HepG2 (cell line): ENCODE measurements around the gene GPRIN1. TPM values are rescaled to one million over a fixed set of nuclear protein-coding genes. Genes with fewer than 3 reads are reported as not detected.

ENCODE experiments used
- CAMTA2 ChIP-seq: sonication (generic); formaldehyde crosslinking; IDR thresholded peaks from 2 replicates; pipeline ENCODE4 v1.4.0; 2020; ENCODE audit warnings: mild to moderate bottlenecking, missing genetic modification reagents, borderline replicate concordance
- ETS1 ChIP-seq: sonication (generic); formaldehyde crosslinking; IDR thresholded peaks from 2 replicates; pipeline ENCODE4 v1.4.0; 2020; ENCODE audit warnings: missing genetic modification reagents
- FOXA3 ChIP-seq: IDR thresholded peaks from 2 replicates; pipeline ENCODE4 v1.6.1; 2016; ENCODE audit warnings: missing genetic modification reagents, missing compliant biosample characterization
- FOXP1 ChIP-seq, 2 experiments: fragments of 450-650 bp in 1 of 2; IDR thresholded peaks; 2 replicates each; pipeline ENCODE4 v1.6.1; 2017 to 2018; ENCODE audit warnings: antibody characterized with exemption in 1 of 2
- GTF3A ChIP-seq: sonication (generic); formaldehyde crosslinking; conservative IDR thresholded peaks from 2 replicates; pipeline ENCODE4 v1.4.0; 2020; ENCODE audit warnings: mild to moderate bottlenecking, missing genetic modification reagents
- NPAS2 ChIP-seq: sonication (generic); formaldehyde crosslinking; IDR thresholded peaks from 2 replicates; pipeline ENCODE4 v1.8.0; 2022; ENCODE audit warnings: mild to moderate bottlenecking, missing genetic modification reagents, borderline replicate concordance
- PLRG1 ChIP-seq: fragments of 450-650 bp; conservative IDR thresholded peaks from 2 replicates; pipeline ENCODE4 v1.6.1; 2016
- POLR2G ChIP-seq: fragments of 200-400 bp; formaldehyde crosslinking; IDR thresholded peaks from 2 replicates; pipeline ENCODE4 v1.6.1; 2018; ENCODE audit warnings: mild to moderate bottlenecking, low read depth, low read length, moderate library complexity
- PRDM15 ChIP-seq: sonication (generic); formaldehyde crosslinking; IDR thresholded peaks from 2 replicates; pipeline ENCODE4 v1.4.0; 2020; ENCODE audit warnings: missing genetic modification reagents
- RARA ChIP-seq: IDR thresholded peaks from 2 replicates; pipeline ENCODE4 v1.6.1; 2016; ENCODE audit warnings: missing genetic modification reagents, missing compliant biosample characterization
- TRIM22 ChIP-seq: fragments of 450-650 bp; IDR thresholded peaks from 2 replicates; pipeline ENCODE4 v1.6.1; 2017
- YEATS4 ChIP-seq: sonication (generic); formaldehyde crosslinking; IDR thresholded peaks from 2 replicates; pipeline ENCODE4 v1.4.0; 2020; ENCODE audit warnings: missing genetic modification reagents, borderline replicate concordance
- ZBTB26 ChIP-seq: IDR thresholded peaks from 2 replicates; pipeline ENCODE4 v1.6.1; 2016; ENCODE audit warnings: missing compliant biosample characterization, missing genetic modification reagents, borderline replicate concordance
- ZFP1 ChIP-seq: IDR thresholded peaks from 2 replicates; pipeline ENCODE4 v1.6.1; 2016
- ZFP62 ChIP-seq: sonication (generic); formaldehyde crosslinking; IDR thresholded peaks from 2 replicates; pipeline ENCODE4 v1.4.0; 2020; ENCODE audit warnings: missing genetic modification reagents
- ZNF432 ChIP-seq: sonication (generic); formaldehyde crosslinking; IDR thresholded peaks from 2 replicates; pipeline ENCODE4 v1.5.0; 2020; ENCODE audit warnings: missing genetic modification reagents, mild to moderate bottlenecking, borderline replicate concordance
- ZNF609 ChIP-seq: sonication (generic); formaldehyde crosslinking; IDR thresholded peaks from 2 replicates; pipeline ENCODE4 v1.4.0; 2020; ENCODE audit warnings: mild to moderate bottlenecking, missing genetic modification reagents, borderline replicate concordance
- ZNF713 ChIP-seq: sonication (generic); formaldehyde crosslinking; IDR thresholded peaks from 2 replicates; pipeline ENCODE4 v1.4.0; 2020; ENCODE audit warnings: mild to moderate bottlenecking, missing genetic modification reagents
- ZNF780A ChIP-seq: sonication (generic); formaldehyde crosslinking; IDR thresholded peaks from 2 replicates; pipeline ENCODE4 v1.8.0; 2022; ENCODE audit warnings: mild to moderate bottlenecking, missing genetic modification reagents, moderate library complexity
- ZSCAN9 ChIP-seq: IDR thresholded peaks from 2 replicates; pipeline ENCODE4 v1.6.1; 2016; ENCODE audit warnings: borderline replicate concordance
- polyA plus RNA-seq, 8 experiments: library from polyadenylated mRNA; depleted of rRNA in 3 of 8; stranded (reverse) in 7 of 8; unstranded in 1 of 8; fragments of >200 nt; fragmentation: Illumina TruSeq in 4 of 8; extraction: Trizol in 4 of 8; gene quantifications; 2 replicates each; pipeline versions ENCODE4 v1.2.1 to v1.2.3, GENCODE V29; 2011 to 2016; ENCODE audit warnings: low read depth in 4 of 8, missing spikeins in 1 of 8, mixed read lengths in 1 of 8; ENCODE audit not compliant: insufficient read depth in 1 of 8
- total RNA-seq, 5 experiments: library from RNA; depleted of rRNA; stranded (reverse); fragments of >200 nt; fragmentation: Illumina TruSeq; extraction: Trizol; gene quantifications; 2 replicates each; pipeline ENCODE4 v1.2.3, GENCODE V29; 2016; ENCODE audit warnings: low read depth in 1 of 5

Gene GPRIN1
- total and polyA plus RNA-seq, 2 of the 13 experiments (the other 11 are each of a cell fraction or from before 2014, with no cell fraction given), result 0.32 to 2.0 TPM

GRCh38 chr5:176611435-176611834, 1.5 kb upstream of the GPRIN1 start (continued):
- TF ChIP-seq ZNF780A (CRISPR knock-in tag), result no peak
- no peak for TF ChIP-seq POLR2G
- no peak for TF ChIP-seq PLRG1
- peak; percentile 95 for TF ChIP-seq ZSCAN9 (CRISPR knock-in tag)
- no peak for TF ChIP-seq FOXP1 (IDR thresholded peaks at IDR 0.05)
- TF ChIP-seq FOXP1 (CRISPR knock-in tag; IDR thresholded peaks at IDR 0.05), result no peak
- TF ChIP-seq ZBTB26 (CRISPR knock-in tag), result peak; percentile 77; the same call in 1 of the 2 replicates
- no peak for TF ChIP-seq ZFP62 (CRISPR knock-in tag)
- TF ChIP-seq TRIM22, result no peak
- no peak for TF ChIP-seq ZNF609
- no peak for TF ChIP-seq GTF3A (CRISPR knock-in tag)
- TF ChIP-seq FOXA3 (CRISPR knock-in tag), result peak; percentile 38; the same call in 1 of the 2 replicates
- no peak for TF ChIP-seq ZNF713
- TF ChIP-seq ETS1 (CRISPR knock-in tag), result no peak
- TF ChIP-seq ZNF432, result no peak
- peak; percentile 64 for TF ChIP-seq RARA (CRISPR knock-in tag)
- no peak for TF ChIP-seq ZFP1 (CRISPR knock-in tag)
- TF ChIP-seq YEATS4 (CRISPR knock-in tag), result no peak
- TF ChIP-seq CAMTA2, result no peak
- TF ChIP-seq PRDM15 (CRISPR knock-in tag), result no peak
- TF ChIP-seq NPAS2, result no peak
